Upper lobe of right lung (tissue), 1 donor: ENCODE data around the gene ERVK3-1. TPM values are rescaled to one million over a fixed set of nuclear protein-coding genes. Genes with fewer than 3 reads are reported as not detected.

ENCODE experiments used
- ATAC-seq: fragments of 200-7000 bp; cut with Tn5 transposase; one replicate; pipeline ENCODE4 v1.9.1; 2020; ENCODE audit warnings: mild to moderate bottlenecking, moderate library complexity
- DNase-seq: peaks from one replicate; pipeline ENCODE4 v3.0.0-alpha.2; 2020
- H3K27ac ChIP-seq: fragments of 200-600 bp; one replicate; pipeline ENCODE4 v1.8.0; 2022
- H3K27me3 ChIP-seq: fragments of 200-600 bp; one replicate; pipeline ENCODE4 v1.8.0; 2022; ENCODE audit warnings: mild to moderate bottlenecking
- H3K36me3 ChIP-seq: fragments of 200-600 bp; one replicate; pipeline ENCODE4 v1.8.0; 2022
- H3K4me1 ChIP-seq: fragments of 200-600 bp; one replicate; pipeline ENCODE4 v1.8.0; 2022
- H3K4me3 ChIP-seq: fragments of 200-600 bp; one replicate; pipeline ENCODE4 v1.8.0; 2022; ENCODE audit warnings: mild to moderate bottlenecking
- H3K9me3 ChIP-seq: fragments of 200-600 bp; one replicate; pipeline ENCODE4 v1.8.0; 2022
- intact Hi-C: fragments of 100-400 bp; cut with DNase I; formaldehyde crosslinking; loops from one replicate; pipeline ENCODE4 v1.11.0; 2022
- total RNA-seq: library from RNA; stranded (reverse); fragmentation: NEBNext Ultra II Directional; extraction: Animal tissue kit (Norgen Biotek cat#: 25700); gene quantifications from one replicate; pipeline ENCODE4 v1.2.1, GENCODE V29; 2021
- TF ChIP-seq, protein P1 (sequence below): fragments of 200-600 bp; IDR thresholded peaks from one replicate; pipeline ENCODE4 v1.8.0; 2022; ENCODE audit warnings: antibody characterized with exemption
- donor health status: DM: no; HTN: yes; CAD: no; lungs with severe emphysema.

ERVK3-1 gene
- total RNA-seq, 1 donor from 2014 or later: 34.8 TPM

- intact Hi-C loops: no loop called here
- no peak overlapping the region for H3K4me3 ChIP-seq
- no peaks in the 10 kb centered on the region for H3K4me1 ChIP-seq
- DNase-seq (no peak), ATAC-seq (no peak)
- H3K27me3 ChIP-seq: no peaks in the 10 kb centered on the region
- H3K27ac ChIP-seq: no peak overlapping the region
- no peaks in the 10 kb centered on the region for H3K9me3 ChIP-seq
- TF ChIP-seq, protein P1, sequence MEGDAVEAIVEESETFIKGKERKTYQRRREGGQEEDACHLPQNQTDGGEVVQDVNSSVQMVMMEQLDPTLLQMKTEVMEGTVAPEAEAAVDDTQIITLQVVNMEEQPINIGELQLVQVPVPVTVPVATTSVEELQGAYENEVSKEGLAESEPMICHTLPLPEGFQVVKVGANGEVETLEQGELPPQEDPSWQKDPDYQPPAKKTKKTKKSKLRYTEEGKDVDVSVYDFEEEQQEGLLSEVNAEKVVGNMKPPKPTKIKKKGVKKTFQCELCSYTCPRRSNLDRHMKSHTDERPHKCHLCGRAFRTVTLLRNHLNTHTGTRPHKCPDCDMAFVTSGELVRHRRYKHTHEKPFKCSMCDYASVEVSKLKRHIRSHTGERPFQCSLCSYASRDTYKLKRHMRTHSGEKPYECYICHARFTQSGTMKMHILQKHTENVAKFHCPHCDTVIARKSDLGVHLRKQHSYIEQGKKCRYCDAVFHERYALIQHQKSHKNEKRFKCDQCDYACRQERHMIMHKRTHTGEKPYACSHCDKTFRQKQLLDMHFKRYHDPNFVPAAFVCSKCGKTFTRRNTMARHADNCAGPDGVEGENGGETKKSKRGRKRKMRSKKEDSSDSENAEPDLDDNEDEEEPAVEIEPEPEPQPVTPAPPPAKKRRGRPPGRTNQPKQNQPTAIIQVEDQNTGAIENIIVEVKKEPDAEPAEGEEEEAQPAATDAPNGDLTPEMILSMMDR: no peak
- peaks cover 62% of the 10 kb centered on the region for H3K36me3 ChIP-seq
These were observed 13.2 kb upstream of the ERVK3-1 start for GRCh38 chr19:58291943-58292342.

DNA sequence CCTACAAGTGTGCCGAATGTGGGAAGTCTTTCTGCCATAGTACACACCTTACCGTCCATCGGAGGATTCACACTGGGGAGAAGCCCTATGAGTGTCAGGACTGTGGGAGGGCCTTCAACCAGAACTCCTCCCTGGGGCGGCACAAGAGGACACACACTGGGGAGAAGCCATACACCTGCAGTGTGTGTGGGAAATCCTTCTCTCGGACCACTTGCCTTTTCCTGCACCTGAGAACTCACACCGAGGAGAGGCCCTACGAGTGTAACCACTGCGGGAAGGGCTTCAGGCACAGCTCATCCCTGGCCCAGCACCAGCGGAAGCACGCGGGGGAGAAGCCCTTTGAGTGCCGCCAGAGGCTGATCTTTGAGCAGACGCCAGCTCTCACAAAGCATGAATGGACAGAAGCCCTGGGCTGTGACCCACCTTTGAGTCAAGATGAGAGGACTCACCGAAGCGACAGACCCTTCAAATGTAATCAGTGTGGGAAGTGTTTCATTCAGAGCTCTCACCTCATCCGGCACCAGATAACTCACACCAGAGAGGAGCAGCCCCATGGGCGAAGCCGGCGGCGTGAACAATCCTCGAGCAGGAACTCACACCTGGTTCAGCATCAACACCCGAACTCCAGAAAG lies 10.3 kb upstream of the ERVK3-1 start:
- peaks cover 43% of the 10 kb centered on the region for H3K36me3 ChIP-seq
- H3K27me3 ChIP-seq: no peaks in the 10 kb centered on the region
- H3K4me1 ChIP-seq: no peaks in the 10 kb centered on the region
- H3K27ac ChIP-seq: no peak overlapping the region
- ATAC-seq (no peak), DNase-seq (no peak)
- intact Hi-C loops: no loop called here
- no peaks in the 10 kb centered on the region for H3K9me3 ChIP-seq
- TF ChIP-seq, protein P1: no peak
- H3K4me3 ChIP-seq: no peak overlapping the region

- no peak for ATAC-seq
These were observed 9.1 kb upstream of the ERVK3-1 start for GRCh38 chr19:58296104-58296503.

DNA sequence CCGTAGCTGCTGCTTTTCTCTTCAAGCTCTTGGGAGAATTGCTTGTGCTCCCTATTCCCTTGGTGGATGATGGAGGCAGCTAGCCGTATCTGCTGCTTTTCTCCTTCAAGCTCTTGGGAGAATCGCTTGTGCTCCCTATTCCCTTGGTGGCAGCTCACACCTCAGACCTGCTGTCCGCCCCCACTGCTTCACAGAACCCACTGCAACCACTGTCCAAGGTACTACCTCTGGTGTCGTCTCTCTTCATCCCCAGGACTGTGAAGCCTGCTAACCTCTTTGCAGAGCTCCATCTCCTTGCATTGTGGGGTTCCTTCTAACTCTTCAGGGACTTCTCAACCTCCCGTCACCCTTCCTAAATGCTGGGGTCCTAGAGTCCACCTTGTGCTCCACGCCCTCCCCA lies 4.6 kb upstream of the ERVK3-1 start:
- no peak for ATAC-seq
- no peak overlapping the region for H3K4me3 ChIP-seq
- no peaks in the 10 kb centered on the region for H3K27me3 ChIP-seq
- H3K9me3 ChIP-seq: no peaks in the 10 kb centered on the region
- no peak for DNase-seq
- no peak overlapping the region for H3K27ac ChIP-seq
- TF ChIP-seq, protein P1: no peak
- peaks cover 4% of the 10 kb centered on the region for H3K4me1 ChIP-seq
- peaks cover 10% of the 10 kb centered on the region for H3K36me3 ChIP-seq
- intact Hi-C loops: no loop called here

More at GRCh38 chr19:58296104-58296503, 9.1 kb upstream of the ERVK3-1 start:
- H3K27ac ChIP-seq: no peak overlapping the region
- DNase-seq: no peak
- H3K27me3 ChIP-seq: no peaks in the 10 kb centered on the region
- intact Hi-C loops: no loop called here
- no peaks in the 10 kb centered on the region for H3K9me3 ChIP-seq
- no peak overlapping the region for H3K4me3 ChIP-seq
- H3K36me3 ChIP-seq: peaks cover 45% of the 10 kb centered on the region
- TF ChIP-seq, protein P1: no peak
- no peaks in the 10 kb centered on the region for H3K4me1 ChIP-seq

DNA sequence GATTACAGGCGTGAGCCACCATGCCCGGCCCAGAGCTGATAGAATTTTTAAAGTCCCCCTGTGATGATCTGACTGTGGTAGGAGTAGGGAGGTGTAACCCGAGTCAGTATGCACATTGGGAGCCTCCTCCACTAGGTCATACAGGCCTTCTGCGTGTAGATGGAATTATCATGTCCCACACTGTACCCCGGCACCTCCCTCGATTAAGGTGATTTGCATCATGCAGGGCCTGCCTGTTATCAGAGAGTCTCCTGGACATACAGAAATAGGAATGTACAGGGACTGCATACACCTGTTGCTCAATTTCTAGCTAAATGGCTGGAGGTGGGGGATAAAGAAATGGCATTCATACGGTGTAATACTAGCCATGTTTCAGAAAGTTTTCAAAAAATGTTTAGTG lies 922 bp upstream of the ERVK3-1 start:
- peaks cover 30% of the 10 kb centered on the region for H3K36me3 ChIP-seq
- peaks cover 20% of the 10 kb centered on the region for H3K4me1 ChIP-seq
- TF ChIP-seq, protein P1: no peak
- peak overlapping the region; percentile 95 for H3K27ac ChIP-seq
- intact Hi-C loops: no loop called here
- H3K27me3 ChIP-seq: no peaks in the 10 kb centered on the region
- no peaks in the 10 kb centered on the region for H3K9me3 ChIP-seq
- ATAC-seq (no peak), DNase-seq (no peak)
- peak overlapping the region; percentile 91 for H3K4me3 ChIP-seq

- no peak for DNase-seq
- intact Hi-C loops: no loop called here
- Histone ChIP-seq H3K27me3 (no peaks in the 10 kb centered on the region), H3K27ac (peak overlapping the region; percentile 95), H3K4me3 (peak overlapping the region; percentile 91), H3K36me3 (peaks cover 35% of the 10 kb centered on the region), H3K4me1 (peaks cover 20% of the 10 kb centered on the region), H3K9me3 (no peaks in the 10 kb centered on the region)
- TF ChIP-seq, protein P1: no peak
- ATAC-seq: no peak
These were observed 471 bp upstream of the ERVK3-1 start for GRCh38 chr19:58304748-58305064.
